Omental fat pad (tissue), 4 donors: ENCODE data around the gene ARHGEF5. TPM values are rescaled to one million over a fixed set of nuclear protein-coding genes. Genes with fewer than 3 reads are reported as not detected.
A peak's percentile ranks its signal among the peaks of the same experiment; 100 is the strongest.
"Not testable (repeated sequence)": the region's sequence is repeated elsewhere in the genome, so short reads cannot be mapped to it uniquely, and the experiment has no call there.

Experiments
- ATAC-seq: fragments of 150-250 bp; one replicate; pipeline ENCODE4 v1.9.1; 2016; ENCODE audit warnings: mild to moderate bottlenecking, moderate library complexity; ENCODE audit not compliant: low FRiP score
- DNase-seq: peaks from one replicate; pipeline ENCODE4 v3.0.0-alpha.2; 2019; ENCODE audit warnings: low spot score
- total RNA-seq, 4 donors: library from RNA; depleted of rRNA; stranded (reverse); fragments of >200 nt; gene quantifications; one replicate each; pipeline ENCODE4 v1.1.0, GENCODE V29; 2016

ARHGEF5 gene
- 10 to 100 TPM in 2 of 4 donors, 1 to 10 TPM in 2; 6.6 to 21.3 (median 9.7) TPM for total RNA-seq

DNA sequence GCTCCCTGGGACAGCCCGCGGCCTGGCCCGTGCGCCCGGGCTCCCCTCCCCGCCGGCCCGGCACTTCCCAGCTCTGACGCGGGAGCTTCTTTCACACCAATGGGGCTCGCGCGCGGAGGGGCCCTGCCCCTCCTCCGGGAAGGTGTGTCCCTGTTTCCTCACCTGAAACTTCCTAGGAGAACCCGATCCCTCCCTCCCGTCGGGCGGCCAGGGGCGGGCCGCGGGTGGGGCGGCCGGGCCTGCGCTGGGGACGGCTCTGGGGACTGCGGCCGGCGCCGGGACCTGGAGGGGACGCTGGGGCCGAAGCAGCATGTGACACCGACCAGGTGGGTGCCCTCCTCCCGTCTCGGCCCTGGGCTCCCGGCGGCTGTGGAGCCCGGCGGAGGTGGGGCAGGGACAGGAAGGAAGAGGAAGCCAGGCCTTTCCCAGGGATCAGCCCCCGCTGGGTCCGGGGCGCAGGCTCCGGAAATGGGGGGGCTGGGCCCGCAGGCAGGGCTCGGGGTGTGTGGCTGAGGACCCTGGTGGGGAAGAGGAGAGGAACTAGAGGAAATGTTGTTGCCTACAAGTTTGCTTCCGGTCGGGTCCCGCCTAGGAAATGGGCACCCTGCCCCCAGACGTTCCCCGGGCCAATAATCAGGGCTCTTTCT, at the start of gene ARHGEF5:
TSS of gene ARHGEF5 (plus strand) at position 227 of the 647 bp plus-strand sequence. CDS start 7,268 bp downstream, outside the sequence.
- not testable (repeated sequence) for DNase-seq
- ATAC-seq: peak; percentile 98

DNA sequence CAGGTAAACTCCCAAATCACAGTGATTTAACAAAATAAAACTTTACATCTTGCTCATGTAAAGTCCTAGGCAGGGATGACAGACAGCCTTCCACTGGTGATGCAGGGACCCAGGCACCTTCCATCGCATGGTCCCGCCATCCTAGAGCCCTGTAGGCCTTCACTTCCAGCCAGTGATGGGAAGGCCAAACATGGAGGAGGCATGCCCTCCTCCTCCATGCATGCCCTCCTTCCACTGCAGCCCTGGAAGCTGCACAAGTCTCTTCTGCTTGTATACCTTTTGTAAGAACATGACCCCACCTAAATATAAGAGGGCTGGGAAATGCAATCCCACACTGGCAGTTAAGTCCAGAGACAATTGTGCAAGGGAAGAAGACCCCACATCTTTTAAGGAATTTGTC, 45.5 kb upstream of the ARHGEF5 start:
- not testable (repeated sequence) for ATAC-seq

DNA sequence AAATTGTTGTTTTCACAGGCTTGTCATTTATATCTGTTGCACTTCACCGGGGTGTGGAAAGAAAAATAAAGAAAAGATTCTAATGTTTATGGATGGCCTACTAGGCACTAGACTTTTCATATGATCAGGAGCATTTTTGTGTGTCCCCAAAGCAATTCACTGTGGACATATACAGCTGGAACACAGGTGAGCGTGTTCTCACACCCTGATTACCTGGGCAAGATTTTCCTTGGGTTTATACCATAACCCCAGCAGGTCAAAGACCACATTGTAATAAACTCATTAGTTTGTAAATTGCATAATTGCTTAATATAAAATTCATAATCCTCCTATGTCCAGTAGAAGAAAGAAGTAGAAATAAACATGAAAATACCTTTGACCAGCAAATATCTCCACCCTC, 44.0 kb upstream of the ARHGEF5 start:
- DNase-seq, ATAC-seq: not testable (repeated sequence)

More for the DNA sequence above, 45.5 kb upstream of the ARHGEF5 start:
- not testable (repeated sequence) for DNase-seq

DNA sequence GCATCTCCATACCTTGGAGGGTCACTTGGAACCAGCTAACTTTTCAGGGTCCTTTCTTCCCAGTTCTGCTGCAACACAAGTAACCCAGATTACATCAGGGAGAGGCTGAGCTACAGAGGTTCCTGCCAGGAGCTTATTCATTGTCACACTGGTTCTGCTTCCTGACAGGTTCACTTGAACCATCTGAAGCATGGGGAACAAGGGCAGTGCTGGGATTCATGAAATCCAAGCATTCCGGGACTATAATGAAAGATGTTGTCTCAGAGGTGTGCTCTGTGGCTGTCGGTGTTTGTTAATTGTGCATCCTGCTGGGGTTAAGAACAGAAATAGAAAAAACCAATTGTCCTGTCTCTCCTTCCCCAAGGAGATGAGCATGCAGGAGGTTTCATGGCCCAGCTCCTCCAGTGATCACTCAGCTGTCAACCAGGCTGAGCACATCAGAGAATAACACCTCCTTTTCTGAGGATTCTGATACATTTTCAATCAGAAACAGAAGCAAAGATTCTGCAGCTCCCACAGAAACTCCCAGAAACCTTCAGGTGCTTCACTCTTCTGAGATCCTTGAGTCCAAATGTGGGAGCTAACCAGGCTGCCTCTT, 43.2 kb upstream of the ARHGEF5 start, which contains the start of gene OR2A1:
TSS of gene OR2A1 (plus strand) at position 548 of the 598 bp plus-strand sequence. CDS start 5,706 bp downstream, outside the sequence.
- not testable (repeated sequence) for DNase-seq, ATAC-seq

DNA sequence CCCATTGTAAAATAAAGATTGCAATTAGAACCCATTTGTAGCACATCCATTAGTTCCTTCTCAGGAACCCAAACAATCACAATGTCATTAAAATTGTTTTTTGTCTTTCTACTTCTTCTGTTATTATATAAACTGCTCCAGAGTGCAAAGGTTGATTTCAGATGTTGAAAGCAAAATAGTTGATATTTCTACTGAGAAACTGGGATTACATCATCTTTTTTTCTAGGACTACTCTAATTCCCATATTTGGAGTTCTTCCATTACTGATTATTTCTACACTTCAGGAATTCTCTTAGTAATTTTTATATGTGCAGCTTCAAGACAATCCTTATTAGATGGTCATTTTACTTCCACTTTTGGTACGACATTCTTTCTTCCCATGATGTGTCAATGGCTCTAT, 37.7 kb upstream of the ARHGEF5 start:
- ATAC-seq, DNase-seq: not testable (repeated sequence)

DNA sequence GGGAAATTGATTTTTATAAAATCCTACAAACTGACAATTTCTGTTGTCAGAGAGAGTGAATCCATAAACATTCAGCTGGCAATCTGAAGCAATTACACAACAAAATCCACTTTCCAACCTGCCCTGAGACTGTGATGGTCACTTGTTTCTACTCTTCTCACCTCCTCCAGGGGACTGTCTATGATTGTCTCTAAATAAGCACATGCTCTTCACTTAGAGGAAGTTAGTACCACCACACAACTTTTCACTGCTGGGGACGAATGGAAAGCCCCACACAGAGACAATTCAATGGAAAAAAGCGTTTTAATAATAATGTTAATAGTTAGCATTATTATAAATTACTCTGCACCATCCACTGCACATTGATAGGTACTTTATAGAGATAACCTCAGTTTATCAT, 35.7 kb upstream of the ARHGEF5 start:
- DNase-seq, ATAC-seq: not testable (repeated sequence)

DNA sequence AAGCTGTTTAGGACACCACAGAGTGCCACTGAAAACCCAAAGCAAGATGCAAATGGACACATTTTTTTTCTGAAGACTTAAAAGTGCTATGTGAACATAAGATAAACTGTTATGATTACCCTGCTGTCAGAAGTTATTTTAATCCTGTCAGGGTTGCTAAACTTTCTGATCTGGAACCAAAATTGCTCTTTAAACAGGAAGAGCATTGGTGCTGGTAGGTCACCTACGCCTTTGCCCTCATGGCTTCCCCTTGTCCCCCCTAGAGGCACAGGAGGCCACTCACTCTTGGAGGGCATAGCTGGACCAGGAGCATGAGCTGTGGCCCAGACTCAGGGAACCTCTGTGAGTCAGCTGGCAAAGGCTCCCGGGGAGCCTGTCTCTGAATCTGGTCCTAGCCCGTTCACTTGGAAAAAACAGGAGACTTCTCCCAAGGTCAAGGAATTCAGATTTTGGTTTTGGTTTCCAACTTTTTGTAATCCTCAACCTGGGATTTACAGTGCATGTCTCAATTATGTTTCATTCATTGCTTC, 33.5 kb upstream of the ARHGEF5 start:
- not testable (repeated sequence) for DNase-seq, ATAC-seq

DNA sequence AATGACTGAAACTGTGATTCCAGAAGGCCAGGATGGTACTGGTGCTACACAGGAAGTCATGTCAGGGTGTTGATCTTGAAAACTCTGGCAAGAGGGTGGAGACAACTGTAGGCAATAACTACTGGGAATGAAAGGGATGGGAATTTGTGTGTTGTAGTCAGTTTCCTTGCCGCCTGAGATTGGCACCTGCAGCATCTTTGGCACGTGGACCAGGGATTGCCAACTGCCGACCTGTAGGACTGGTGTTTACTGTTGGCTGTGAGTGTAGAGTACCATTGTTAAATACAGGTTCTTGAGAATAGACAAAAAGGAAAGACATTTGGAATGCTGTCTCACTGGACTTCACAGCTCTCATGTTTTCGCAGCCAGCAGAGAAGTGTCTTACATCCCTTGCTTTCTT, 31.8 kb upstream of the ARHGEF5 start:
- not testable (repeated sequence) for ATAC-seq, DNase-seq

DNA sequence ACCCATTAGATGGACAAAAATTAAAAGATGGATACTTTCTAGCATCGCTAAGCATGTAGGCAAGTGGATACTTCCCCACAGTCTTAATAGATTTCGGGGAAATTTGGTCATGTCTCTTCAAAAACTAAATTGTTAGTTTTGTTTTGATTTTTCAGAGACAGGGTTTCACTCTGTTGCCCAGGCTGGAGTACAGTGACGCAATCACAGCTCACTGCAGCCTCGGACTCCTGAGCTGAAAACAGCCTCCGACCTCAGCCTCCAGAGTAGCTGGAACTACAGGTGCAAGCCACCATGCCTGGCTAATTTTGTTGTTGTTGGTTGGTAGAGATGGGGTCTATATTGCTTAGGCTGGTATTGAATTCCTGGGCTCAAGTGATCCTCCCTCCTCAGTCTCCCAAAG, 29.3 kb upstream of the ARHGEF5 start:
- not testable (repeated sequence) for ATAC-seq, DNase-seq

DNA sequence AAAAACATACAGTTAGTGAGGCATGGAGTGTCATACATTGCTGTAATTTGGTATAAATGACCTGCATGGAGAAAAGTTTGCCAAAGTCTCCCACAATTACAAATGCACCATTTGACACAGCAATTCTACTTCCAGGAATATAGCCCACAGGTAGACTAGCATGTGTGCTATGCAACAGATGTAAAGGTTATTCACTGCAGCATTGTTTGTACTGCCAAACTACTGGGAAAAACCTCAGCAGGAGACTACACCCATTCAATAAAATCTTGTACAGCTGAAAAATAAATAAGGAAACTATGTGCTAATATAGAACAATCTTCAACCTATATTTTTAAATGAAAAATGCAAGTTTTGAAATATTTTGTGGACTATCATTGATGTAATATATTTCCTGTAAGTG, 25.2 kb upstream of the ARHGEF5 start:
- DNase-seq, ATAC-seq: not testable (repeated sequence)

DNA sequence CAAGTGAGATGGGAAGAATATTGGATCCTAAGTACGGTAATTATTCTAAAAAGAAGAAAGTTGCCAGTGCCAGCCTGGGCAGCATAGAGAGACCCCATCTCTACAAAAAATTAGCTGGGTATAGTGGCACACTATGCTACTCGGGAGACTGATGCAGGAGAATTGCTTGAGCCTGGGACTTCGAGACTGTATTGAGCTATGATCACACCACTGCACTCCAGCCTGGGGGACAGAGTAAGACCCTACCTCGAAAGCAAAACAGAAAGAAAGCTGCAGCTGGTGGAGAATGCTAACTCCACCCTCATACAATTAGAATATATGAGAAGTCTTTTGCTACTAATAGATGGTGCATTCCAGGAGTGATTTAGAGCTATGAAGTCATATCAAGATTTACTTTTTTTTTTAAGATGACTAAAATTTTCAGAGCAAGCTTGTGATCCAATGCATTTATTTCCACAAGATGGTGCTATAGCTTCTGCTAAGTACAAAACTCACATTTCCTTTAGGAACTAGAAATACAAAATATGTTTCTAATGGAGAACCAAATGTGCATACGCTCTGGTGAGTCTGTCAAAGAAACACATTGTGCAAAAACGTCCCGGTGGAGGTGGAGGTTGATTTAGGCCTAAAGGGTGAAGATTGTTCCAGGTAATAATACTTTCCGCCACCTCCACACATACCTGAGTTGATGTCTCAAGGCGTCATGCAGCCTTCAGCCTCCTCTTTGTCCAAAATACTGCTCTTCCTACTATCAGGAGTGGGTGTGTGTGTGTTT, 23.8 kb upstream of the ARHGEF5 start:
- peak; percentile 85 for ATAC-seq
- not testable (repeated sequence) for DNase-seq

DNA sequence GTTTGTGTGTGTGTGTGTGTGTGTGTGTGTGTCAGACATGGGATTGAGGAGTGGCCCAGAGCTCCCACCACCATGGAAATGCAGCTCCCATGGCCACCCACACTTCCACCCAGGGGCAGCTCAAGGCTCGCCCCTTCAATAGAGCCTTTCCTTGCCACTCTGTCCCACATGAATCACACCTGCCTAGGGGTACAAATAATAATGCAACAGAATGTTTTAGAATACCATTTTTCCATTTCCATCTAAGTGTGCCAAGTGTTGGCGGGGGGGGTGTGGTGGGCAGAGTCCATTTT, 23.3 kb upstream of the ARHGEF5 start:
- ATAC-seq: peak; percentile 15
- DNase-seq: not testable (repeated sequence)

DNA sequence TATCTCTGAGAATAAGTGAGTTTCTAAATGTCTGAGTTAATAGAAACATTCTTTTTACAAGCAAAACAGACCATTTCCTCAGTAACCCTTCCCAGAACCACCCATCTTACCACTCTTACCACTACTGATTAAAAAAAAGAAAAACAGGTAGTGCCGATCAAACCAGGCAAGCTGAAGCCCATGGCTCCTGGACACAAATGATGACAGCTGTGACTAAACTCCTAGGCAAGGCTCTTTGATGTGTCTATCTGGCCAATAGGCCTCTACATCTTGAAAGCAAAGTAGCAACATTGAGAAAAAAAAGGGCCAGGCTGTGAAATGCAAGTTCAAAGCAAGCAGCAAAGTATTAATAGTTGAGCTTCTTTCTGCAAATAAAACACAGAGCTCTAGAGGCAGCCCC, 6.6 kb upstream of the ARHGEF5 start:
- not testable (repeated sequence) for DNase-seq, ATAC-seq

DNA sequence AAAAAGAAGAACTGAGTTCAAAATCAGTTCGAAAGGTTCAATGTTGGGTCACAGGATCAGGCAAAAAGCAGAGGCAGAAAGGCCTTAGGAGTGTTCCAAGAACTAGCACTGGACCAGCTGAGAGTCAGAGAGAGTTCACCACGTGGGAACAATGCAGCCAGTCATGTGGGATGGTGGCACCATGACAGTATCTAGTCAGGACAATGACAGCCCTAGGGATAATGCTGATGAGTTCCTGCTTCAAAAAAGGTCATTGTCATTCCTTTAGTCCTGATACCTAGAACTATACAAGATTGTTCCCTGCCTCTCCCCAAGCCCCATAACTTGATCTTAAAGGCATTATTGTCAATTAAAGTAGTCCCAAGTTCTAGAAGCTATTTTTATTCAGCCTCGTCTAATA, 3.5 kb upstream of the ARHGEF5 start:
- not testable (repeated sequence) for DNase-seq, ATAC-seq

DNA sequence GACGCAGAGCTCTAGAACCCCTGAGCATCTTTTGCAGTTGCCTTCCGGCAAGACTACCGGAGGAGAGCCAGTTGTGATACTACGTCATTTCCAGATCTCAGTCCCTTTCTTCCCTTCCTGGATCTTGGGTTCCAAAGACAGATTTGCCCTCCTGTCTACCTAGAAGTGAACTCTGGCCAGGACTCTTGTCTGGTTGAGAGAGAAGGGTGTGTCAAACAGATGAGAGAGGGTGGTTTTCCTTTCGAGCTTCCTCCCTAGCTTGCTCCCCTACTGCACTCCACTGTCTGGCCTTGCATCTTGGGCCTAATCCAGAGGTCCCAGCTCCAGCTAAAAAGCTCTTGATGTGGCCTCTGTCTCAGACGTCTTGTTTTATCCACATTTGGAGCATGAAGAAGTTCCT, 983 bp downstream of the ARHGEF5 start:
- not testable (repeated sequence) for DNase-seq, ATAC-seq

DNA sequence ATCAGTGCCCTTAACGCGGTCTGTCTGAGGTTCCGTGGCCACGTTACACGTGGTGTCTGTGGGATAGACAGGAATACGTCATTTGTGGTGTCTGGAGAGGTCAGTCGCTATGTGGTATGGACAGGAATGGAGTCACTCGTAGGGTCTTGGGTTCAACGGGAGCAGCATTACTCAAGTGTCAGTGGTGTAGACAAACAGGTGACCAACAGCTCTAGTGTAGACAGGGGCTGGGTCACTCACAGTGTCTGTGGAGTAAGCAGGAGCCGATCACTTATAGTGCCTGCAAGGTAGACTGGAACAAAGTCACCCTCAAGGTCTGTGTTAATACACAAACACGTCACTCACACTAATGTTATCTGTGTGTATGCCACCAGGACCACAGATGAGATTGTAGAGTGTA, 1.7 kb downstream of the ARHGEF5 start:
- DNase-seq, ATAC-seq: not testable (repeated sequence)

DNA sequence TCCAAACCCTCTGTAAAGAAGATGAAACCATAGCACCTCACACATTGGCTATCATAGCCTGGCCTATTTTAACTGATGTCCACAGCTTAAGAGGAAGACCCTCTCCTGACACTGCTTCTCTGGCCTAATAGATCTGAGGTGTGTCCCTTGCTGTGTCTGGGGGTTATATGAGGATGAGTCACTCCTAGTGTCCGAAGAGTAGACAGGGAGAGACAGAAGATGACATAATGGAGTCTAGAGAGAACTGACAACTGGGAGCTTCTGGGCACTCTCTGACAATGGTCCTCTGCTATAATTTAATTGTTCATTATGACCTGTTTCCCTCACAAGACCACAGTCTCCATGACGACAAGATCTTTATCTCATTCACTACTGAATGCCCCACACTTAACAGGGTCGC, 6.9 kb downstream of the ARHGEF5 start:
- DNase-seq, ATAC-seq: not testable (repeated sequence)

DNA sequence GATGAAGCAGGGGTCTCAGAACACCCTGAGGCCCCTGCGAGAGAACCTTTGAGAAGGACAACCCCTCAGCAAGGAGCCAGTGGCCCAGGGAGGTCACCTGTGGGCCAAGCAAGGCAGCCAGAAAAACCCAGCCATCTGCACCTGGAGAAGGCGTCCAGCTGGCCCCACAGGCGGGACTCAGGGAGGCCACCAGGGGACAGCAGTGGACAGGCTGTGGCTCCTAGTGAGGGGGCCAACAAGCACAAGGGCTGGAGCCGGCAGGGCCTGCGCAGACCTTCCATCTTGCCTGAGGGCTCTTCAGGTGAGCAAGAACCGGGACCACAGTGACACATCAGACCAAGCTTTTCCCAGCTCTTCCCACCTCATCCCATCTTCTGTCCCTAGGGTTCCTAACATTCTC, 10.3 kb downstream of the ARHGEF5 start:
- DNase-seq, ATAC-seq: not testable (repeated sequence)

DNA sequence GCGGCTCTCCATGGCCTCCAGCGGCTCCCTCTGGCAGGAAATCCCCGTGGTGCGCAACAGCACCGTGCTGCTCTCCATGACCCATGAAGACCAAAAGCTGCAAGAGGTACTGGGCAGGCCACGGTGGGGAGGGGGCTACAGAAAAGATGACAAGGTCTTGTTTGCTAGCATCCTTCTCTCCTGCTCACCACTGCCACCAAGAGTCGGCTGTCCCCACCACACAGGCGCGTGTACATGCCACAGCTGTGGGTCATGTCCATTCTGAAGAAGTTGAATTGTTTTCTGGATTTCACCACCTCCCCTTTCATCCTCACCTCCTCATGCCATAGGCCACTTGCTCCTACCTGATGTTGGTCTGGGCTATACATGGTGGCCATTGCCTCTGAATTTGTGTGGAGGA, 12.0 kb downstream of the ARHGEF5 start:
- not testable (repeated sequence) for DNase-seq, ATAC-seq

DNA sequence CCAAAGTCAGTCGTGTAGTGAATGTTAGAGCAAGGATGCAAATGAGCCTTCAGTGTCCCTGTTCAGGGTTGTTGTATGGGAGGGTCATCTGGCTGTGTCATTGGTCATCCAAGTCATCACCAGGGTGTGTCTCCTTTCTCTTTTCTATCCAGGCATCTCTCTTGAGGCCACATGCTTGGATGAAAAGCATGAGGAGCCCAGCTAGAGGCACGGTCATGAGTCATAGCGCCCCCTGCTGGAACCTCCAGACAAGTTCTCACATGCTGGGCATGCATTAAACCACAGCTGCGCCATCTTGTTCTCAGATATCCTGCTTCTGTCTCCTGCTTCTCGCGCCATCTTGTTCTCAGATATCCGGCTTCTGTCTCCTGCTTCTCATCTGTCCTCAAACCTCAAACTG, 14.0 kb downstream of the ARHGEF5 start:
- DNase-seq, ATAC-seq: not testable (repeated sequence)
